ENCODE data around the gene SSR1. TPM values are rescaled to one million over a fixed set of nuclear protein-coding genes. Genes with fewer than 3 reads are reported as not detected.

SSR1 gene
- total RNA-seq, 1 donor from 2014 or later, result 289 TPM

- Histone ChIP-seq H2AFZ (ENCODE audit: low read depth, low read length) (no peak overlapping the region), H3K4me1 (ENCODE audit: insufficient read depth, low read length) (no peaks in the 10 kb centered on the region), H3K9ac (ENCODE audit: low read length) (no peak overlapping the region), H3K27me3 (ENCODE audit: insufficient read depth, low read length) (no peaks in the 10 kb centered on the region), H3K4me3 (ENCODE audit: insufficient read depth, low read depth, low read length) (no peak overlapping the region), H3K79me2 (ENCODE audit: insufficient read depth, low read length) (peaks cover 15% of the 10 kb centered on the region), H3K9me3 (ENCODE audit: insufficient read depth, low read depth, low read length) (no peaks in the 10 kb centered on the region), H3K4me2 (ENCODE audit: low read length) (no peak overlapping the region), H3K36me3 (ENCODE audit: insufficient read depth, low read length) (peaks cover 29% of the 10 kb centered on the region), H3K27ac (ENCODE audit: low read depth, low read length) (no peak overlapping the region), H4K20me1 (ENCODE audit: insufficient read depth, low read length) (peaks cover 41% of the 10 kb centered on the region)
- H3K36me3 Mint-ChIP-seq (ENCODE audit: low read depth, unreplicated experiment), result peaks cover 23% of the 10 kb centered on the region
- H3K4me1 Mint-ChIP-seq (ENCODE audit: low read depth, unreplicated experiment), result peaks cover 2% of the 10 kb centered on the region
- no peak overlapping the region for H3K4me3 Mint-ChIP-seq (ENCODE audit: unreplicated experiment)
- DNase-seq (ENCODE audit: low read depth) (no peak), FAIRE-seq (no peak)
- no peaks in the 10 kb centered on the region for H3K27me3 Mint-ChIP-seq (ENCODE audit: low read depth, unreplicated experiment)
- H3K9me3 Mint-ChIP-seq (ENCODE audit: unreplicated experiment), result no peaks in the 10 kb centered on the region
- no peak for TF ChIP-seq EZH2 (IDR thresholded peaks at IDR 0.05; ENCODE audit: insufficient read depth, low read length)
- TF ChIP-seq, protein P1, sequence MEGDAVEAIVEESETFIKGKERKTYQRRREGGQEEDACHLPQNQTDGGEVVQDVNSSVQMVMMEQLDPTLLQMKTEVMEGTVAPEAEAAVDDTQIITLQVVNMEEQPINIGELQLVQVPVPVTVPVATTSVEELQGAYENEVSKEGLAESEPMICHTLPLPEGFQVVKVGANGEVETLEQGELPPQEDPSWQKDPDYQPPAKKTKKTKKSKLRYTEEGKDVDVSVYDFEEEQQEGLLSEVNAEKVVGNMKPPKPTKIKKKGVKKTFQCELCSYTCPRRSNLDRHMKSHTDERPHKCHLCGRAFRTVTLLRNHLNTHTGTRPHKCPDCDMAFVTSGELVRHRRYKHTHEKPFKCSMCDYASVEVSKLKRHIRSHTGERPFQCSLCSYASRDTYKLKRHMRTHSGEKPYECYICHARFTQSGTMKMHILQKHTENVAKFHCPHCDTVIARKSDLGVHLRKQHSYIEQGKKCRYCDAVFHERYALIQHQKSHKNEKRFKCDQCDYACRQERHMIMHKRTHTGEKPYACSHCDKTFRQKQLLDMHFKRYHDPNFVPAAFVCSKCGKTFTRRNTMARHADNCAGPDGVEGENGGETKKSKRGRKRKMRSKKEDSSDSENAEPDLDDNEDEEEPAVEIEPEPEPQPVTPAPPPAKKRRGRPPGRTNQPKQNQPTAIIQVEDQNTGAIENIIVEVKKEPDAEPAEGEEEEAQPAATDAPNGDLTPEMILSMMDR (IDR thresholded peaks at IDR 0.05; ENCODE audit: insufficient read depth, low read depth, low read length), result no peak
- H3K27ac Mint-ChIP-seq (ENCODE audit: unreplicated experiment), result no peak overlapping the region
Measured at GRCh38 chr6:7229376-7230326, 83.3 kb downstream of the SSR1 start.

DNA sequence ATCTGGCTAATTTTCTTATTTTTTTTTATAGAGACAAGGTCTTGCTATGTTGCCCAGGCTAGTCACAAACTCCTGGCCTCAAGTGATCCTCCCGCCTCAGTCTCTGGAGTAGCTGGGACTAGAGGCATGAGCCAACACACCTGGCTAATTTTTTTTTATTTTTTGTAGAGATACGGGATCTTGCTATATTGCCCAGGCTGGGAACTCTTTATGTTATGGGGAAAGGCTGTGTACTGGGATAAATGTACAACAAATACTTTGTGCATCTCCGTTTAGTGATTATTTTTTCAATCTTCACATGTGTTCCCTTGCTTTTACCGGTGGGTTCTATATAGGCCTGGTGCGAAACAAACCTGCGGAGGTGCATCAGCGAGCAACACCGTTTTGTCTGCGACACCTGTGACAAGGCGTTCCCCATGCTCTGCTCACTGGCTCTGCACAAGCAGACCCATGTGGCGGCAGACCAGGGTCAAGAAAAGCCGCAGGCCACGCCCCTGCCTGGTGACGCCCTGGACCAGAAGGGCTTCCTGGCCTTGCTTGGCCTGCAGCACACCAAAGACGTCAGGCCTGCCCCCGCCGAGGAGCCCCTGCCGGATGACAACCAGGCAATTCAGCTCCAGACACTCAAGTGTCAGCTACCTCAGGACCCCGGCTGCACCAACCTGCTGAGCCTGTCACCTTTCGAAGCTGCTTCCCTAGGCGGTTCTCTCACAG lies 84.2 kb downstream of the SSR1 start:
- H3K4me1 Mint-ChIP-seq (ENCODE audit: low read depth, unreplicated experiment), result no peaks in the 10 kb centered on the region
- Histone ChIP-seq H3K4me2 (ENCODE audit: low read length) (no peak overlapping the region), H3K27me3 (ENCODE audit: insufficient read depth, low read length) (no peaks in the 10 kb centered on the region), H2AFZ (ENCODE audit: low read depth, low read length) (no peak overlapping the region), H4K20me1 (ENCODE audit: insufficient read depth, low read length) (peaks cover 37% of the 10 kb centered on the region), H3K4me1 (ENCODE audit: insufficient read depth, low read length) (no peaks in the 10 kb centered on the region), H3K36me3 (ENCODE audit: insufficient read depth, low read length) (peaks cover 34% of the 10 kb centered on the region), H3K9ac (ENCODE audit: low read length) (no peak overlapping the region), H3K79me2 (ENCODE audit: insufficient read depth, low read length) (peaks cover 10% of the 10 kb centered on the region), H3K9me3 (ENCODE audit: insufficient read depth, low read depth, low read length) (no peaks in the 10 kb centered on the region), H3K27ac (ENCODE audit: low read depth, low read length) (no peak overlapping the region), H3K4me3 (ENCODE audit: insufficient read depth, low read depth, low read length) (no peak overlapping the region)
- H3K36me3 Mint-ChIP-seq (ENCODE audit: low read depth, unreplicated experiment), result peaks cover 21% of the 10 kb centered on the region
- H3K27ac Mint-ChIP-seq (ENCODE audit: unreplicated experiment), result no peak overlapping the region
- no peaks in the 10 kb centered on the region for H3K27me3 Mint-ChIP-seq (ENCODE audit: low read depth, unreplicated experiment)
- FAIRE-seq, result no peak
- no peak for DNase-seq (ENCODE audit: low read depth)
- no peak for TF ChIP-seq EZH2 (IDR thresholded peaks at IDR 0.05; ENCODE audit: insufficient read depth, low read length)
- TF ChIP-seq, protein P1 (IDR thresholded peaks at IDR 0.05; ENCODE audit: insufficient read depth, low read depth, low read length), result no peak
- no peak overlapping the region for H3K4me3 Mint-ChIP-seq (ENCODE audit: unreplicated experiment)
- no peaks in the 10 kb centered on the region for H3K9me3 Mint-ChIP-seq (ENCODE audit: unreplicated experiment)

Data from astrocyte (in vitro differentiated cells and primary cell).